Caco-2 (cell line): Measurements from ENCODE around the gene FAM168A. TPM values are rescaled to one million over a fixed set of nuclear protein-coding genes. Genes with fewer than 3 reads are reported as not detected.

Experiments used
- BruUV-seq: library from RNA; stranded (reverse); fragments of 400-500 nt; replicated peaks from 2 replicates; lab custom pipeline; 2021; lab: Mats Ljungman, UMichigan
- CTCF ChIA-PET: fragments of 300-600 bp; sonication (Branson Sonifier 250); formaldehyde crosslinking; loops from one replicate; lab custom pipeline; 2022; ENCODE audit warnings: antibody characterized with exemption; lab: Charles Lee
- POLR2A ChIA-PET: fragments of 300-600 bp; sonication (Branson Sonifier 250); formaldehyde crosslinking; loops from one replicate; lab custom pipeline; 2022; ENCODE audit warnings: antibody characterized with exemption; lab: Charles Lee
- DNase-seq, 2 experiments: peaks; one replicate each; pipeline versions ENCODE4 v3.0.0 to v3.0.0-alpha.2; 2020 to 2022
- H3K27me3 ChIP-seq: replicated peaks from 2 replicates; pipeline ENCODE4 v1.6.0; 2011; ENCODE audit warnings: low read length; ENCODE audit not compliant: control insufficient read depth, insufficient read depth
- H3K36me3 ChIP-seq: 2 replicates; pipeline ENCODE4 v1.5.1; 2011; ENCODE audit warnings: low read length; ENCODE audit not compliant: control insufficient read depth, insufficient read depth
- H3K4me1 ChIP-seq: fragments of 250-450 bp; sonication (Bioruptor Pico); 2 replicates; pipeline ENCODE4 v1.5.1; 2020; ENCODE audit warnings: mild to moderate bottlenecking
- H3K4me3 ChIP-seq: 2 replicates; pipeline ENCODE4 v1.5.1; 2011; ENCODE audit warnings: low read depth, mild to moderate bottlenecking, control low read depth, low read length
- H3K9me3 ChIP-seq: fragments of 250-450 bp; sonication (Bioruptor Pico); 2 replicates; pipeline ENCODE4 v1.5.1; 2020; ENCODE audit warnings: mild to moderate bottlenecking, moderate library complexity
- H3K27ac Mint-ChIP-seq: one replicate; pipeline ENCODE4 v1.8.0; 2022; ENCODE audit warnings: mixed read lengths; ENCODE audit not compliant: unreplicated experiment
- H3K27me3 Mint-ChIP-seq: one replicate; pipeline ENCODE4 v1.8.0; 2022; ENCODE audit warnings: mixed read lengths; ENCODE audit not compliant: insufficient read depth, unreplicated experiment
- H3K36me3 Mint-ChIP-seq: one replicate; pipeline ENCODE4 v1.8.0; 2022; ENCODE audit warnings: mild to moderate bottlenecking, mixed read lengths; ENCODE audit not compliant: insufficient read depth, unreplicated experiment
- H3K4me1 Mint-ChIP-seq: one replicate; pipeline ENCODE4 v1.8.0; 2022; ENCODE audit warnings: low read depth, mixed read lengths; ENCODE audit not compliant: unreplicated experiment
- H3K4me3 Mint-ChIP-seq: one replicate; pipeline ENCODE4 v1.8.0; 2022; ENCODE audit warnings: mild to moderate bottlenecking, moderate library complexity, mixed read lengths; ENCODE audit not compliant: unreplicated experiment
- H3K9me3 Mint-ChIP-seq: one replicate; pipeline ENCODE4 v1.8.0; 2022; ENCODE audit warnings: mixed read lengths; ENCODE audit not compliant: unreplicated experiment
- intact Hi-C: fragments of 100-400 bp; cut with micrococcal nuclease; formaldehyde crosslinking; loops from one replicate; pipeline ENCODE4 v1.10.0; 2022; ENCODE audit not compliant: unreplicated experiment
- total RNA-seq: library from RNA; stranded (reverse); gene quantifications from 2 replicates; pipeline ENCODE4 v1.2.3, GENCODE V29; 2022
- TF ChIP-seq, protein P1 (sequence below), 2 experiments: fragments of 200-600 bp in 1 of 2; IDR thresholded peaks; 1 replicate in 1 of 2; 2 replicates in 1 of 2; pipeline versions ENCODE4 v1.5.1 to v1.8.0; 2011 to 2022; ENCODE audit warnings: antibody characterized with exemption in 1 of 2, control low read depth in 1 of 2, inconsistent platforms in 1 of 2, low read depth in 1 of 2, low read length in 1 of 2, mild to moderate bottlenecking in 1 of 2, moderate library complexity in 1 of 2; ENCODE audit not compliant: insufficient read depth in 1 of 2, severe bottlenecking in 1 of 2, unreplicated experiment in 1 of 2

FAM168A gene
- total RNA-seq, 1 experiment from 2014 or later: 46.0 TPM

DNA sequence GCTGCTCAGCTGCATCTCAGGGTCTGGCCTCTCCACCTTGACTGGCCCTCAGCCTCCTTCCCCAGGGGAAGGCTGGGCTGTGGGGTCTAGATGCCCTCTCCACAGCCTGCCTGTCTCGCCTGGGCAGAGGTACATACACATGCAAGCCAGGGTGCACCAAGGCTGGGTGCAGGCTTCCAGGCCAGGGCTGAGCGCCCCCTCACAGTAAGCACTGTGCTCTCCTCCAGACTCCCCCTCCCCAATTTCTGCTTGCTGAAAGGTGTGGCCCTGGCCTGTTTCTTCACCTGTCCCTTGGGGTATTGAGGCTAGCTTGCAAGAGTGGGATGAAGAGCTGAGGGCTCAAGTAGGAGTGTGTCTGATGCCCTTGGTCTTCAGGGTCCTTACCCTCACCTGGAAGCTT is 199.2 kb downstream of the FAM168A start:
- POLR2A ChIA-PET: no interaction called here
- DNase-seq: peak in 1 of 2 experiments; percentile 43
- TF ChIP-seq, protein P1, sequence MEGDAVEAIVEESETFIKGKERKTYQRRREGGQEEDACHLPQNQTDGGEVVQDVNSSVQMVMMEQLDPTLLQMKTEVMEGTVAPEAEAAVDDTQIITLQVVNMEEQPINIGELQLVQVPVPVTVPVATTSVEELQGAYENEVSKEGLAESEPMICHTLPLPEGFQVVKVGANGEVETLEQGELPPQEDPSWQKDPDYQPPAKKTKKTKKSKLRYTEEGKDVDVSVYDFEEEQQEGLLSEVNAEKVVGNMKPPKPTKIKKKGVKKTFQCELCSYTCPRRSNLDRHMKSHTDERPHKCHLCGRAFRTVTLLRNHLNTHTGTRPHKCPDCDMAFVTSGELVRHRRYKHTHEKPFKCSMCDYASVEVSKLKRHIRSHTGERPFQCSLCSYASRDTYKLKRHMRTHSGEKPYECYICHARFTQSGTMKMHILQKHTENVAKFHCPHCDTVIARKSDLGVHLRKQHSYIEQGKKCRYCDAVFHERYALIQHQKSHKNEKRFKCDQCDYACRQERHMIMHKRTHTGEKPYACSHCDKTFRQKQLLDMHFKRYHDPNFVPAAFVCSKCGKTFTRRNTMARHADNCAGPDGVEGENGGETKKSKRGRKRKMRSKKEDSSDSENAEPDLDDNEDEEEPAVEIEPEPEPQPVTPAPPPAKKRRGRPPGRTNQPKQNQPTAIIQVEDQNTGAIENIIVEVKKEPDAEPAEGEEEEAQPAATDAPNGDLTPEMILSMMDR (IDR thresholded peaks at IDR 0.05; ENCODE audit: insufficient read depth in 1 of 2, low read depth in 1 of 2, low read length in 1 of 2, severe bottlenecking in 1 of 2, unreplicated experiment in 1 of 2): no peak
- H3K9me3 ChIP-seq: no peaks in the 10 kb centered on the region
- Mint-ChIP-seq H3K36me3 (peaks cover 36% of the 10 kb centered on the region), H3K4me1 (no peaks in the 10 kb centered on the region), H3K9me3 (no peaks in the 10 kb centered on the region), H3K27ac (no peak overlapping the region), H3K27me3 (no peaks in the 10 kb centered on the region), H3K4me3 (no peak overlapping the region)
- H3K4me3 ChIP-seq: no peak overlapping the region
- H3K27me3 ChIP-seq: no peaks in the 10 kb centered on the region
- H3K36me3 ChIP-seq: no peaks in the 10 kb centered on the region
- BruUV-seq: no TSS peak
- intact Hi-C loops: no loop called here
- no peaks in the 10 kb centered on the region for H3K4me1 ChIP-seq
- CTCF ChIA-PET: interaction anchor here (0.8 to 1.4 kb wide), 2 partner anchors 14 to 48 kb away, joined by 4 to 6 read pairs; no protein-coding TSS in a partner anchor

DNA sequence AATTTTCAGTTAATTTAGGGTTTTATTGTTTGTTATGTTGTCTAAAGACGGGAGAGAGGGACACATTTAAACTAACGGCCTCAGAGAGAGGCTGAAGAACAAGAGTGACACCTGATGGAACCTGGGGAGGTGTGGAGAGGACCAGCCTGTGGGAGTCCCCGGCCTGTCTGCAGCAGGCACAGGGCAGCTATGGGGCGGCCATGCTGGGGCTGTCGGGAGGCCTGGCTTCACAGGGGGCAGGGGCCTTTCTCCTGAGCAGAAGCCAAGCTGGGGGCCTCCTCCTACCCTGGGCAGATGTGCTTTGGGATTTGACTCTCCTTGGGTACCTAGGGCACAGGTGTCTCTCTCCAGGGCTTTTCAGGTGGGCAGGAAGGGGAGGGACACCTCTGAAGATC is 199.8 kb downstream of the FAM168A start:
- ChIA-PET CTCF (interaction anchor here (0.6 to 1.4 kb wide), 2 partner anchors 18 to 47 kb away, joined by 3 to 6 read pairs; no protein-coding TSS in a partner anchor), POLR2A (no interaction called here)
- no peaks in the 10 kb centered on the region for H3K27me3 ChIP-seq
- H3K27me3 Mint-ChIP-seq: no peaks in the 10 kb centered on the region
- intact Hi-C loops: no loop called here
- BruUV-seq: no TSS peak
- no peaks in the 10 kb centered on the region for H3K36me3 ChIP-seq
- no peaks in the 10 kb centered on the region for H3K9me3 ChIP-seq
- no peak for DNase-seq
- no peaks in the 10 kb centered on the region for H3K4me1 ChIP-seq
- H3K9me3 Mint-ChIP-seq: no peaks in the 10 kb centered on the region
- no peak overlapping the region for H3K4me3 Mint-ChIP-seq
- H3K27ac Mint-ChIP-seq: no peak overlapping the region
- no peaks in the 10 kb centered on the region for H3K4me1 Mint-ChIP-seq
- H3K4me3 ChIP-seq: no peak overlapping the region
- peaks cover 36% of the 10 kb centered on the region for H3K36me3 Mint-ChIP-seq
- TF ChIP-seq, protein P1 (IDR thresholded peaks at IDR 0.05; ENCODE audit: insufficient read depth in 1 of 2, low read depth in 1 of 2, low read length in 1 of 2, severe bottlenecking in 1 of 2, unreplicated experiment in 1 of 2): no peak

DNA sequence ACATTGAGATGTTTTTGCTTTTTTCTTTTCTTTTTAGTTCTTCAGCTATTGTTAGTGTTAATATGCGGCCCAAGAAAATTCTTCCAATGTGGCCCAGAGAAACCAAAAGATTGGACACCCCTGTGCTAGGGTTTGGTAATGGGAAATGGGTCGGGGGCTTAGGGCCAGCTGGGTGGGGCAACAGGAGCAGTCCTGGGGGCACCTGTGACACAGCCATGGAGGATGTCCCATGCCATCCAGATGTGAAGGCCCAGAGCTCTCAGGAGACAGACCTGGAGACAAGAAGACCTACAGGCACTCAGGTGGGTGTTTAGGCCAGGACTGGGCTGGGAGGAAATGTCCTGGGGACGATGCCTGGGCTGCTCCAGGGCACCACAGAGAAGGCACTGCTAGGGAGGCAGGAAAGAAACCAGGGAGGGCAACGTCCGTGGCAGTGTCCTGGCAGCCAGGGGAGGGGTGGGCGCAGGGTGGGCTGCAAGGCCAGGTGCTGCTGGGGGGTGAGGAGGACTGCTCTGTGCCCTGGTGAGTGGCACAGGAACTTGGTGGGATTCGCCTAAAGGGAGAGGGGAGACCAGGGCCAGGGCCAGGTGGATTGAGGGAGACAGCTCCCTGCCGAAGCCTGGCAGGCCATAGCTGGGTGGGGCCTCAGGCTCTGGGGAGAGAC is 200.3 kb downstream of the FAM168A start:
- BruUV-seq: no TSS peak
- H3K9me3 ChIP-seq: no peaks in the 10 kb centered on the region
- no peak for DNase-seq
- peaks cover 32% of the 10 kb centered on the region for H3K36me3 Mint-ChIP-seq
- ChIA-PET CTCF (interaction anchor here (0.6 to 2.1 kb wide), 4 partner anchors 17 to 46 kb away, joined by 3 to 10 read pairs (median 4); no protein-coding TSS in a partner anchor), POLR2A (no interaction called here)
- H3K4me1 ChIP-seq: no peaks in the 10 kb centered on the region
- H3K27me3 Mint-ChIP-seq: no peaks in the 10 kb centered on the region
- no peak overlapping the region for H3K4me3 ChIP-seq
- no peaks in the 10 kb centered on the region for H3K4me1 Mint-ChIP-seq
- H3K9me3 Mint-ChIP-seq: no peaks in the 10 kb centered on the region
- H3K4me3 Mint-ChIP-seq: no peak overlapping the region
- intact Hi-C loops: no loop called here
- no peaks in the 10 kb centered on the region for H3K36me3 ChIP-seq
- TF ChIP-seq, protein P1 (IDR thresholded peaks at IDR 0.05; ENCODE audit: insufficient read depth in 1 of 2, low read depth in 1 of 2, low read length in 1 of 2, severe bottlenecking in 1 of 2, unreplicated experiment in 1 of 2): no peak
- H3K27me3 ChIP-seq: no peaks in the 10 kb centered on the region
- H3K27ac Mint-ChIP-seq: no peak overlapping the region
